ENCODE measurements around the gene PSPC1.

PSPC1 gene

GRCh38 chr13:19672990-19673389 is 109.8 kb downstream of the PSPC1 start:
- DNase-seq (ENCODE audit: low read depth), result no peak

DNA sequence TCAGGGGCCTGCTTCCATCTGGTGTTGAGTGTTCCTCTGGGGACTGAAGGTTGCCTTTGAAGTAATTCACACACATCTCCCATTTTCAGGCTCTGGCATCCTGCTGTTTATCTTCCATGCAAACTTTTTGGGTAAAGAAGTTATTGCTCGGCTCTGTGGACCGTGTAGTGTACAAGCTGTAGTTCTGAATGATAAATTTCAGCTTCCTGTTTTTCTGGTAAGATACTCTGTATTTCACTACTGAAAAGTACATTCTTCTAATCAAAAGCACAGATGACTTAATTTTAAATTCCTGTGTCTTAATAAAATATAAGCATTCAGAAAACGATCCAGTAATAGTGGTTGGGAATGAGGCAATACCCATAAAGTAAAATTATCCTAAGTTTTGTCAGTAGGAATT is 112.6 kb downstream of the PSPC1 start:
- no peak for DNase-seq (ENCODE audit: low read depth)

DNA sequence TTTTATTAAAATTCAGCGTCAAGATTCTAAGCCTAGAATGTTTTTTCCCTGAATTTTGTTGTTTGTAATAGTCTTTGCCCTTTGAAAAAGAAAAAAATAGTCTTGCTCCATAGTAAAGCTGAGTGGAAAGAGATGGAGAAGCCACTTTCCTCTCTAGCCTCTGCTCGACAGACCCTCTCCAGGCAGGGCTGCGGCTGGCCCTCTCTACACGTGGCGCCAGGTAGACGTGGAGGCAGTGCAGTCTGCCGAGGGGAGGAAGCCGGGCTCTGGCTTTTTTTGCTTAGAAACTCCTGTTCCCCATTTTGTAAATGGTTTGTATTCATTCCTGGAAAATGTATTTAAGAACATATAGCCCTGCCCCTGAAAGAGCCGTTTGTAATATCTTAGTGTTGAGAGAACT is 114.0 kb downstream of the PSPC1 start:
- DNase-seq (ENCODE audit: low read depth), result no peak

- no peak for DNase-seq (ENCODE audit: low read depth)
Measured at GRCh38 chr13:19665427-19665859, 117.3 kb downstream of the PSPC1 start.

DNA sequence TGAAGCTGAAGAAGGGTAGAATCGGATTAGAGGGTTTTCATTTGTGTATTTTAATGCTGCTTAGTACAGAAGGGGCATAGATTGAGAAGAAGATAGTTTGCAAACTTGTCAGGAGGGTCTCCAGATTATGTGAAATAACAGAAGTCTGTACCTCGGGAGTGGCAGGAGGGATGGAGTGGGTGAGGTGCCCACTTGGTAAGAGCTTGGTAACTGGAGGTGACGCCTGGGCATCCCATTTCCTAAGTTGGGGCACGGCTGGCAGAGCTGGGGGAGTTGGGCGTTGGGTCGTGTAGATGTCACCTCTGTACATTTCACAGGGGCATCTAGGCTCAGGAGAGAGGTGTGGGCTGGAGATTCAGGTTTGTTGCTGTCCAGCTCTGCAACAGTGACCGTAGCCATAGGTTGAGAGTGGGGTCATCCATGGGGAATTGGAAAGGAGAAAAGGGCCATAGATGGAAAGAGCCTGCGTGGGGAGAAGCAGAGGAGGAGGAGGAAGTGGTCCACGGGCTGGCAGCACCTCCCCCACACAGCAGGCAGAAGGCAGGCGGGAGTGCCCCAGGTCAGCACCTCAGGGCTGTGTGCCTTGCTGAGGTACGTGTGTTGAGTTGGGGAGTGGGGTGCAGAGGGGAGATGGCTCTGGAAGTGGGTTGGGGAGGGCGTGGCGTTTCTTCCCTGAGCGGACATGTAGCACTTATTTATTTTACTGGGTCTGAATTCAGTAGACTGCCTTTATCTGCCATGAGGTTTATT is 118.1 kb downstream of the PSPC1 start:
- DNase-seq (ENCODE audit: low read depth), result no peak

- no peak for DNase-seq (ENCODE audit: low read depth)
Measured at GRCh38 chr13:19663416-19663979, 119.2 kb downstream of the PSPC1 start.

DNA sequence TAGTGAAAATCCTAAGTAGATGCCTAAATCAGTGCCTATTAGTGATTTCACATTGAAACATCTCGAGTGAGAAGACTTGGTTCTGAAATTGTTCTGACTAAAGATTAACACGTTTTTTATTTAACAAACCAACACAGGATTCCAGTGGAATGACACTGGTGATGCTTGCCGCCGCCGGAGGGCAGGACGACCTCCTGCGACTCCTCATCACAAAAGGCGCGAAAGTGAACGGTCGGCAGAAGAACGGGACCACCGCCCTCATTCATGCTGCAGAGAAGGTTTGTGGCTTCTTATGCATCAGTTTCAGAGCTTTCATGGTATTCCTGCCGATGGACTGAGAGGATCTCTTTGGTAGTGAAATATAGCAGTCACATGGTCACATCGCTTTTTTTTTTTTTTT is 121.2 kb downstream of the PSPC1 start:
- DNase-seq (ENCODE audit: low read depth), result no peak

GRCh38 chr13:19661126-19661525 is 121.6 kb downstream of the PSPC1 start:
- no peak for DNase-seq (ENCODE audit: low read depth)

DNA sequence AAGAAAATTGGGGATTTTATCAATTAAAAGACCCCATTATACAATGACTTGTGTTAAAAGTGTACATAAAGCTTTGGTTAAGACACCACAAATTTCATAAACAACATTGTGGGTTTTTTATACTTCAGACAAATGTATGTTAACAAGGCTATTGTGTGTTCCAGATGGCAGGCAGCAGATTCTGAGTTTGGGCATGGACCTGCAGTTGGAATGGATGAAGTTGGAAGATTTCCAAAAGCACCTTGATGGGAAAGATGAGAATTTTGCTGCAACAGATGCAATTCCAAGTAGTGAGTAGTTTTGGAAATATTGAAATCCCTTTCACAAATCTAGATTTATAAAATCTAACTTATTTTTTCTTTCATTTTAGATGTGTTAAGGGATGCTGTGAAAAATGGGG is 123.9 kb downstream of the PSPC1 start:
- no peak for DNase-seq (ENCODE audit: low read depth)

DNA sequence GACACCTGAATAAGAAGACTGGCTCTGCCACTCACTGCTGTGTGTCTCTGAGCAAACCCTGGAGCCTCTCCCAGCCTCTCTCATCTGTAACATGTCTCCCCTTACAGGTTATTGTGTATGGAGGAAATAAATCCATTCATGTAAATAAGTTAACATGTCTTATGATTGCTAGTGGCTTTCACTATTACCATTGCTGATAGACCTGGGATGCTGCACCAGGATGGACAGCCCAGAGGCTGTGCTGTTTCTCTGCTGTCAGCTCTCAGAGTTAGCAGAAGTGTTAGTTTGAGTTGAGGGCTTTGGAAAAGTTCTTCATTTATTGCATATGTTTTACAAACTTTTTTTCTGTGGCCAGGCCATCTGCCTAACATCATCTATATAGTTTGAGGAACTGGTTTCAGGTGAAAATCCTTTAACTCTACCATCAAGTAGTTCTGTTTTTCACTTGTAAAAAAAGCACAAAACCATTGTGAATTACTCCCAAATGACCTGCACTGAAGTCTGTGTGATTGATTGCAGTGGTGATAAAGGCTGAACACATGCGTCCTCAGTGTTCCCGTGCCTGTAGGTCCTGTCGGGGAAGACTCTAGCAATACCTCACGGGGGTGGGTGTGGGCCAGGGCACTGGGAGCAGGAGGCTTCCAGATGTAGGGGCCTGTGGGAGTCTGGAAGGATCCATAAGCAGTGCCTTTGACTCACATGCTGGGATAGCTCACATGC is 124.7 kb downstream of the PSPC1 start:
- no peak for DNase-seq (ENCODE audit: low read depth)
